K562 (cell line): ENCODE results near the gene MPND. TPM values are rescaled to one million over a fixed set of nuclear protein-coding genes. Genes with fewer than 3 reads are reported as not detected.

Experiments used
- ARNT ChIP-seq, 2 experiments: fragments of 450-650 bp; IDR thresholded peaks; 2 replicates each; pipeline ENCODE4 v1.6.1; 2016; ENCODE audit warnings: mild to moderate bottlenecking in 1 of 2
- C11orf30 ChIP-seq: fragments of 450-650 bp; IDR thresholded peaks from 2 replicates; pipeline ENCODE4 v1.6.1; 2016; ENCODE audit warnings: low read depth, mild to moderate bottlenecking
- CHCHD3 ChIP-seq: fragments of 250-450 bp; sonication (Bioruptor Pico); IDR thresholded peaks from 2 replicates; pipeline ENCODE4 v2.1.2; 2022; ENCODE audit warnings: mild to moderate bottlenecking
- FIP1L1 ChIP-seq: fragments of 200-400 bp; formaldehyde crosslinking; IDR thresholded peaks from 2 replicates; pipeline ENCODE4 v1.6.1; 2018; ENCODE audit warnings: mild to moderate bottlenecking, low read depth, low read length; ENCODE audit not compliant: poor library complexity, severe bottlenecking
- FOXA3 ChIP-seq, 2 experiments: fragments of 450-650 bp in 1 of 2; sonication (generic) in 1 of 2; formaldehyde crosslinking; IDR thresholded peaks in 1 of 2; conservative IDR thresholded peaks in 1 of 2; 2 replicates each; pipeline versions ENCODE4 v1.4.0 to v1.8.0; 2020 to 2022; ENCODE audit warnings: mild to moderate bottlenecking in 2 of 2, missing genetic modification reagents in 1 of 2
- FOXK1 ChIP-seq: sonication (generic); formaldehyde crosslinking; IDR thresholded peaks from 2 replicates; pipeline ENCODE4 v1.8.0; 2022; ENCODE audit warnings: missing genetic modification reagents, mild to moderate bottlenecking, borderline replicate concordance
- GATA2 ChIP-seq: sonication (generic); formaldehyde crosslinking; IDR thresholded peaks from 2 replicates; pipeline ENCODE4 v1.4.0; 2020; ENCODE audit warnings: mild to moderate bottlenecking, missing genetic modification reagents
- JUND ChIP-seq, 2 experiments: IDR thresholded peaks; 2 replicates in 1 of 2; 3 replicates in 1 of 2; pipeline ENCODE4 v1.6.1; 2011; ENCODE audit warnings: borderline replicate concordance in 2 of 2, low read depth in 2 of 2, low read length in 2 of 2, improper control_type of control experiment in 1 of 2, missing biosample characterization in 1 of 2, missing genetic modification characterization in 1 of 2, missing genetic modification reagents in 1 of 2
- MCM3 ChIP-seq: fragments of 450-650 bp; IDR thresholded peaks from 2 replicates; pipeline ENCODE4 v1.6.1; 2016
- MXI1 ChIP-seq: IDR thresholded peaks from 2 replicates; pipeline ENCODE4 v1.6.1; 2011; ENCODE audit warnings: low read depth, mild to moderate bottlenecking, improper control_type of control experiment, low read length
- NFIX ChIP-seq: fragments of 250-450 bp; sonication (Bioruptor Pico); IDR thresholded peaks from 2 replicates; pipeline ENCODE4 v1.4.0; 2020; ENCODE audit warnings: low read depth, mild to moderate bottlenecking, moderate library complexity
- PHB ChIP-seq: fragments of 250-450 bp; sonication (Bioruptor Pico); IDR thresholded peaks from 2 replicates; pipeline ENCODE4 v1.5.0; 2021
- POLR2AphosphoS5 ChIP-seq: IDR thresholded peaks from 2 replicates; pipeline ENCODE4 v1.6.1; 2011; ENCODE audit warnings: mild to moderate bottlenecking, low read depth, low read length, moderate library complexity; ENCODE audit not compliant: control insufficient read depth, insufficient read depth
- POLR3G ChIP-seq: IDR thresholded peaks from 2 replicates; pipeline ENCODE4 v1.6.1; 2011; ENCODE audit not compliant: insufficient read length, insufficient replicate concordance; ENCODE audit errors: extremely low read depth
- PTRF ChIP-seq: fragments of 450-650 bp; IDR thresholded peaks from 2 replicates; pipeline ENCODE4 v1.6.1; 2016; ENCODE audit warnings: mild to moderate bottlenecking, missing genetic modification characterization, missing compliant biosample characterization
- PTTG1 ChIP-seq: fragments of 450-650 bp; IDR thresholded peaks from 2 replicates; pipeline ENCODE4 v1.6.1; 2016; ENCODE audit warnings: low read depth, mild to moderate bottlenecking, missing genetic modification characterization, missing compliant biosample characterization
- RBM14 ChIP-seq: fragments of 200-400 bp; formaldehyde crosslinking; IDR thresholded peaks from 2 replicates; pipeline ENCODE4 v1.6.1; 2018; ENCODE audit warnings: low read depth, mild to moderate bottlenecking, low read length, moderate library complexity, borderline replicate concordance; ENCODE audit not compliant: insufficient read depth
- RNF2 ChIP-seq: sonication (generic); IDR thresholded peaks from 2 replicates; pipeline ENCODE4 v1.6.1; 2016
- SMAD3 ChIP-seq: fragments of 450-650 bp; formaldehyde crosslinking; conservative IDR thresholded peaks from 2 replicates; pipeline ENCODE4 v1.4.0; 2020; ENCODE audit warnings: mild to moderate bottlenecking
- TBP ChIP-seq: optimal IDR thresholded peaks from 2 replicates; pipeline ENCODE3; 2011; ENCODE audit warnings: low read depth, low read length, improper control_type of control experiment
- TCFL5 ChIP-seq: fragments of 250-450 bp; sonication (Bioruptor Pico); conservative IDR thresholded peaks from 2 replicates; pipeline ENCODE4 v1.6.1; 2021; ENCODE audit warnings: mild to moderate bottlenecking, moderate library complexity, matching md5 sums
- ZFX ChIP-seq: sonication (generic); formaldehyde crosslinking; IDR thresholded peaks from 2 replicates; pipeline ENCODE4 v1.8.0; 2022; ENCODE audit warnings: mild to moderate bottlenecking, missing genetic modification reagents, moderate library complexity
- ZNF217 ChIP-seq: sonication (generic); formaldehyde crosslinking; IDR thresholded peaks from 2 replicates; pipeline ENCODE4 v1.8.0; 2022; ENCODE audit warnings: mild to moderate bottlenecking, missing genetic modification reagents
- ZNF347 ChIP-seq: fragments of 450-650 bp; formaldehyde crosslinking; IDR thresholded peaks from 2 replicates; pipeline ENCODE4 v1.4.0; 2020; ENCODE audit warnings: low read depth, mild to moderate bottlenecking, moderate library complexity
- ZNF586 ChIP-seq: fragments of 450-650 bp; formaldehyde crosslinking; conservative IDR thresholded peaks from 2 replicates; pipeline ENCODE4 v1.4.0; 2020; ENCODE audit warnings: mild to moderate bottlenecking, moderate library complexity
- ZNF77 ChIP-seq: fragments of 250-450 bp; sonication (Bioruptor Pico); IDR thresholded peaks from 2 replicates; pipeline ENCODE4 v1.5.0; 2020
- polyA plus RNA-seq, 8 experiments: library from polyadenylated mRNA; depleted of rRNA in 4 of 8; stranded (reverse) in 5 of 8; unstranded in 3 of 8; fragments of >200 nt; fragmentation: Nextera tagmentation in 2 of 8; fragmentation: Illumina TruSeq in 1 of 8; extraction: Ambion mirVana in 2 of 8; extraction: Trizol in 1 of 8; gene quantifications; 2 replicates each; pipeline versions ENCODE4 v1.2.1 to v1.2.3, GENCODE V29; 2011 to 2014; ENCODE audit warnings: inconsistent platforms in 1 of 8, missing spikeins in 1 of 8
- total RNA-seq, 7 experiments: library from RNA; depleted of rRNA in 6 of 7; stranded (reverse); fragments of >200 nt in 6 of 7; fragmentation: Illumina TruSeq in 2 of 7; extraction: Trizol in 2 of 7; gene quantifications; 2 replicates each; pipeline versions ENCODE4 v1.2.1 to v1.2.3, GENCODE V29; 2011 to 2021; ENCODE audit warnings: low replicate concordance in 1 of 7
- TF ChIP-seq, protein P1 (sequence below): sonication (generic); formaldehyde crosslinking; IDR thresholded peaks from 2 replicates; pipeline ENCODE4 v1.8.1; 2023; ENCODE audit warnings: mild to moderate bottlenecking, missing genetic modification reagents
- TF ChIP-seq, protein P2 (sequence below): fragments of 450-650 bp; formaldehyde crosslinking; IDR thresholded peaks from 2 replicates; pipeline ENCODE4 v1.4.0; 2022; ENCODE audit warnings: mild to moderate bottlenecking, moderate library complexity

The MPND gene
- total and polyA plus RNA-seq, 9 of the 15 experiments (the other 6 are each of a cell fraction or from before 2014, with no cell fraction given) = 0.25 to 14.0 (median 3.9) TPM

DNA sequence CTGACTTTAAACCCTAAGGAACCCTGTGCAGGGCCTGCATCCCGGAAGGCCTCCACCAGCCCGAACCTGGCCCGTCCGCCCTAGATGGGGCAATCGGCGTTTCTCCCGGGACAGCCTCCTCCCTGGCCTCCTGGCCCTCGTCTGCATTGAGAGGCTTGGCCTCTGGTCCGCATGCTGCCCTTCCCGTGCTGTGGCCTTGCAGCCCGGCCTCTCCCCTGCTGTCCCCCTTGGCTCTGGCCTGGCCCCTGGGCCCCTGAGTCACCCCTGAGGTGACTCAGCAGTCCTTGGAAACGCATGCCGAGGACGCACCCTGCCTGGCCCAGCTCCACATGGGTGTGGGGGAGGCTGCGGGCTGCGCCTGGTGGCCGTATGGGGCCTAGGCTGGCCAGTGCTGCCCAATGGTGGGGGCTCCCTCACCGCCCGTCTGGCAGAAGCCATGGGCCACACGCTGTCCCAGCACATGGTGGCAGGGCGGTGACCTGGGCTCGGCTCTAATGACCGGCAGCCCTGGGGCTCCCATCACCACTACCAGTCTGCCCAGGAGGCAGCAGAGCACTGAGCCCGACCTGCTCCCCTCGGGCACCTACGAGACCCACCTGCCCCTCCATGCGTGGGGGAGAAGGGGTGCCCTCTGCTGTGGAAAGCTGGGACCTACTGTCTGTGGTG lies 31.3 kb downstream of the MPND start (continued):
- TF ChIP-seq FOXA3 (CRISPR knock-in tag; conservative IDR thresholded peaks at IDR 0.05 in 1 of 2, IDR thresholded peaks at IDR 0.05 in 1 of 2) = peak in 1 of 2 experiments; percentile 84; a peak in 2 of 4 replicates
- peak; percentile 99 for TF ChIP-seq C11orf30
- peak; percentile 90 for TF ChIP-seq SMAD3 (CRISPR knock-in tag)
- TF ChIP-seq JUND (IDR thresholded peaks at IDR 0.05; ENCODE audit: borderline replicate concordance, low read depth, low read length) = peak; percentile 99
- peak; percentile 98; the same call in 2 of the 3 replicates for TF ChIP-seq JUND (tag; IDR thresholded peaks at IDR 0.05; ENCODE audit: borderline replicate concordance, low read depth, low read length)
- no peak for TF ChIP-seq ARNT (IDR thresholded peaks at IDR 0.05)
- TF ChIP-seq GATA2 (CRISPR knock-in tag) = no peak
- TF ChIP-seq RNF2 = peak; percentile 99
- TF ChIP-seq ZFX (CRISPR knock-in tag) = peak; percentile 99
- TF ChIP-seq RBM14 = peak; percentile 87; the same call in 1 of the 2 replicates
- no peak for TF ChIP-seq PHB
- no peak for TF ChIP-seq PTRF (tag)
- no peak for TF ChIP-seq ZNF217 (CRISPR knock-in tag)
- peak; percentile 75; the same call in 1 of the 2 replicates for TF ChIP-seq FOXK1
- TF ChIP-seq POLR3G = no peak
- no peak for TF ChIP-seq PTTG1 (tag)
- TF ChIP-seq ZNF347 (CRISPR knock-in tag) = no peak
- peak; percentile 81 for TF ChIP-seq MXI1
- no peak for TF ChIP-seq ZNF77
- no peak; the same call in 1 of the 2 replicates for TF ChIP-seq NFIX
- peak; percentile 58; the same call in 1 of the 2 replicates for TF ChIP-seq TCFL5 (CRISPR knock-in tag)
- peak; percentile 51; the same call in 1 of the 2 replicates for TF ChIP-seq POLR2AphosphoS5
- TF ChIP-seq FIP1L1 = peak; percentile 95
- TF ChIP-seq, protein P1, sequence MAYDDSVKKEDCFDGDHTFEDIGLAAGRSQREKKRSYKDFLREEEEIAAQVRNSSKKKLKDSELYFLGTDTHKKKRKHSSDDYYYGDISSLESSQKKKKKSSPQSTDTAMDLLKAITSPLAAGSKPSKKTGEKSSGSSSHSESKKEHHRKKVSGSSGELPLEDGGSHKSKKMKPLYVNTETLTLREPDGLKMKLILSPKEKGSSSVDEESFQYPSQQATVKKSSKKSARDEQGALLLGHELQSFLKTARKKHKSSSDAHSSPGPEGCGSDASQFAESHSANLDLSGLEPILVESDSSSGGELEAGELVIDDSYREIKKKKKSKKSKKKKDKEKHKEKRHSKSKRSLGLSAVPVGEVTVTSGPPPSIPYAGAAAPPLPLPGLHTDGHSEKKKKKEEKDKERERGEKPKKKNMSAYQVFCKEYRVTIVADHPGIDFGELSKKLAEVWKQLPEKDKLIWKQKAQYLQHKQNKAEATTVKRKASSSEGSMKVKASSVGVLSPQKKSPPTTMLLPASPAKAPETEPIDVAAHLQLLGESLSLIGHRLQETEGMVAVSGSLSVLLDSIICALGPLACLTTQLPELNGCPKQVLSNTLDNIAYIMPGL (CRISPR knock-in tag) = no peak; the same call in 1 of the 2 replicates
- peak; percentile 64 for TF ChIP-seq TBP
- TF ChIP-seq, protein P2, sequence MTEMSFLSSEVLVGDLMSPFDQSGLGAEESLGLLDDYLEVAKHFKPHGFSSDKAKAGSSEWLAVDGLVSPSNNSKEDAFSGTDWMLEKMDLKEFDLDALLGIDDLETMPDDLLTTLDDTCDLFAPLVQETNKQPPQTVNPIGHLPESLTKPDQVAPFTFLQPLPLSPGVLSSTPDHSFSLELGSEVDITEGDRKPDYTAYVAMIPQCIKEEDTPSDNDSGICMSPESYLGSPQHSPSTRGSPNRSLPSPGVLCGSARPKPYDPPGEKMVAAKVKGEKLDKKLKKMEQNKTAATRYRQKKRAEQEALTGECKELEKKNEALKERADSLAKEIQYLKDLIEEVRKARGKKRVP (CRISPR knock-in tag) = peak; percentile 74
- peak; percentile 18; the same call in 1 of the 2 replicates for TF ChIP-seq ZNF586
- TF ChIP-seq MCM3 = no peak
- TF ChIP-seq CHCHD3 (CRISPR knock-in tag) = 0 out of 2 replicates have a peak, but pooled peaks have one; percentile 69
